GM18517 (cell line): ENCODE measurements around the gene FPR2.

Source experiments
- ATAC-seq: cut with Tn5 transposase; IDR thresholded peaks from one replicate; pipeline ENCODE4 v1.9.1; 2021; ENCODE audit warnings: mild to moderate bottlenecking, moderate library complexity; ENCODE audit not compliant: unreplicated experiment

FPR2 gene

GRCh38 chr19:51781999-51782398, 21.0 kb downstream of the FPR2 start:
- ATAC-seq = no peak

- no peak for ATAC-seq
Observed at GRCh38 chr19:51783372-51783771, 22.4 kb downstream of the FPR2 start.

DNA sequence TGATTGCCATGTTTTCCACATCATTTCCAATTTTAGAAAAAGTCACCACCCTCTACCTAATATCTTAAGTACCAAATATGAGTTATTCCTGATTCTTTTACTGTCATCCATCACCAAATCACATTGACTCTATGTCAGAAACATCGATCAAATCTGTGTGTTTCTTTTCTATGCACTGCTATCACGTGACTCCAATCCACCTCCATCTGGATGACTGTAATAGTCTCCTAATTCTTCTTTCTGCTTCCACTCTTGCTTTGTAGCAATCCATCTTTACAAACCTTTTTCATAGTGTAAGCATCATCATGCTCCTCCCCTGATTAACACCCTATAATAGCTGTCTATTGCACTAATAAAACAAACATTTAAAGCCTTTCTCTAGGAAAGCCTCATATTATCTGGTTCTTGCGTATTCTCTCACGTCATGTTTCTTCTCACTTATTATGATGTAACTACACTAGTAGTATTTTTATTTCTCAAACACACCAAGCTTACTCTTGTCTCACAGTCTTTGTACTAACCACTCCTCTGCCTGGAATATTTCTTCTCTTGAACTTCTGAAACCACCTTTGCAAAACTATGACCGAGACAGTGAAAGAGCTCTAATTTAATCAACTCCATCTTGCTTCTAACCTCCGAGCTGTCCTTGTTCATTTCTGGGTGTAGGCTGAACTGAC, 23.3 kb downstream of the FPR2 start:
- no peak for ATAC-seq

DNA sequence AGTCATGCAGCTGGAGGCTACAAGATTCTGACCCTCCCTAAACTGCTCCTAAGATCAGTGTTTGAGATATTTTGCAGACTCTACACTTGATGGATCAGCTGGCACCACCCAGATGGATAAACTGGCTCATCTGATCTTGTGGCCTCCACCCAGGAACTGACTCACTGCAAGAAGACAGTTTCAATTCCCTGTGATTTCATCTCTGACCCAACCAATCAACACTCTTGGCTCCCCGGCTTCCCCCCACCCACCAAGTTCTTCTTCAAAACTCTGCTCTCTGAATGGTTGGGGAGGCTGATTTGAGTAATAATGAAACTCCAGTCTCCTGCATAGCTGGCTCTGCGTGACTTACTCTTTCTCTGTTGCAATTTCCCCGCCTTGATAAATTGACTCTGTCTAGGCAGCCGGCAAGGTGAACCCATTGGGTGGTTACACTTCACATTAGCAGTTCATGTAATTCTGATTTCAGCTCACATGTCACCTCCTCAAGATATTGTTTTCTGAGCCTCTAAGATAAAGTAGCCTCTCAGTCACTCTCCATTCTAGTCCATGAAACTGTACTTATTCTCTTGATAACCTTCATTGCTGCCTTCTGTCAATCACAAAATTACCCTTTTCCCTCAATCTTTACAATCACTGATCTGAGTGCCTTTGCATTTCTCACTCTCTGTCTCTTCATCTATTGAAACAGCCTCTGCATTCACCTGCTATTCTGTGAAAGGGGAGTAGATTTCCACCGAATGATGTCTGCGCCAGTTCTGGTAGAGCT, 24.1 kb downstream of the FPR2 start:
- no peak for ATAC-seq

GRCh38 chr19:51786646-51787494, 25.9 kb downstream of the FPR2 start:
- no peak for ATAC-seq

DNA sequence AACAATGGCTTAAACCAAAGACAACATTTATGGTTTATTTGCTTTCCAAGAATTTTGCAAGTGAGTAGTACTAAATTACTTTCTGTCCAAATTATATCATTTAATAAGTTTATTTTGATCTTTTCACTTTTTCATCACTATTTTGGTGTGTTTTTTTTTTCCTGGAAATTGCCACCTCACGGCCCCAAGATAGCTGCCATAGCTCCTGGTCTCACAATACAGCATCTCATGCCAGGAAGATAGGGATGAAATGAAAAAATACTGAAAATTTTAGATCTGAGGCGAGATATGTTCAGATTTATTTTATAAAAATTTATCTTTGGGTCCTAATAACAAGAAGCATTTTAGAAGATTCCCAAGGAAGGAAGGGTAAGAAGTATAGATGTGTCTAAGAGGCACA, 27.0 kb downstream of the FPR2 start:
- no peak for ATAC-seq

GRCh38 chr19:51789061-51789795, 28.2 kb downstream of the FPR2 start:
- no peak for ATAC-seq

- ATAC-seq = no peak
Observed at GRCh38 chr19:51792932-51793331, 32.0 kb downstream of the FPR2 start.

DNA sequence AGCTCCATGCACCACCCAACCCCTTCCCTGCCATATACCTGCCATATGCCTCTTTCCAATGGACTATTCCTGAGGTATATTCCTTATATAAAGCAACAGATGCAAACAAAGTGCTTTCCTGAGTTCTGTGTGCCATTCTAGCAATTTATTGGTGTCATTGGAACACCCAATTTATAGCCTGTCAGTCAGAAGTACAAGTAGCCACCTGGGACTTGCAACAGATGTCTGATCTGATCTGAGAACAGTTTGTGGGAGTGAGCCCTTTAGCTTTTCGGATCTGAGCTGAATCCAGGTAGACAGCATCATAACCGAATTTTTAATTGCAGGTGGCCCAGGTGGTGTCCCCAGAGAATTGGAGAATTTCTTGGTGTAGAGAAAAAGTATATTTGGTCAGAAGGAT, 33.0 kb downstream of the FPR2 start:
- ATAC-seq = no peak

DNA sequence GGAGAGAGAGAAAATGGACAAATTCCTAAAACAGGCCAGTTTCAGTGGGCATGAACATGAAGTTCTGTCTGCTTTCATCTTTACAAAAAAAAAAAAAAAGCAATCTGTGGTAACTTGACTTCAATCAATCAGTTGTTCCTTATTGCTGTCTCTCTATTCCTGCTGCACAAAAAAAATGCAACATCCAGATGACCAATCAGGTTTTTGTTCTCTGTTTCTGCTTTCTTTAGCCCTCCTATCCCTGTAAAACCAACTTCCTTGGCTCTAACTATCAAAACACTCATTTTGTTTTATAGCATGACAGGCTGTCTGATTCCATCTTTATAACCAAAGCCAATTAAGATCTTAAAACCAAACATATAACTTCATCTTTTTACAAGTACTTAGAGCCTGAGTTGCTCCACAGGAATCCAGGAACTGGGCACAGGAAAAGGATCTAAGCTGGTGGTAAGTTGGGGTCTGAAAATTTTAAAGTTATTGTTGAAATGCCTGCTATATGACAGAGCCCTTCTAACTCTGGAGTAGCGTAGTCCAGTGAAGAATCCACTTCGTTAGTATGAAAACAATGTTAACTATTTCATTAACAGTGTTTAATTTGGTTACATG, 34.0 kb downstream of the FPR2 start, which contains the start of gene FPR3:
TSS of gene FPR3 (plus strand) at position 273 of the 606 bp plus-strand sequence. CDS start 28,592 bp downstream, outside the sequence.
- no peak for ATAC-seq

DNA sequence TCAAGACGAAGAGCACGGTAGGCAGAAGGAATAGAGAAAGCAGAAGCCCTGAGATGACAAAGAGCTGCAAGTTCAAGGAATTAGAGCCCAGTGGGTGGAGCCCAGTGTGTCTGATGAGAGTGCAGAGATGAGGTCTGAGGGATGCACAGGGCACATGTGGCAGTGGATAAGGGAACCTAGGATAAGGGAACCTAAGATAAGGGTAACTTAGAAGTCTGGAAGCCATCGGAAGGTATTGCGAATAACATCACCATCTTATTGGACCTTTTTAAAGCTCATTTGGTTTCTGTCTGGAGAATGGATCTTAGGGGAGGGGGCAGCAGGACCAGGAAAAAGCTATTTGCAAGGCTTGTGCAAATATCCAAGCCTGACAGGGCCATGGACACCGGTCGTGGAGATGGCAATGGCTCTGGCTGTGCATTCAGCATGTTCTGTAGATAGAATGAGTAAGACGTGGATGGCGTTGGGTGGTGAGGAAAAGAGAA, 35.3 kb downstream of the FPR2 start:
- no peak for ATAC-seq

DNA sequence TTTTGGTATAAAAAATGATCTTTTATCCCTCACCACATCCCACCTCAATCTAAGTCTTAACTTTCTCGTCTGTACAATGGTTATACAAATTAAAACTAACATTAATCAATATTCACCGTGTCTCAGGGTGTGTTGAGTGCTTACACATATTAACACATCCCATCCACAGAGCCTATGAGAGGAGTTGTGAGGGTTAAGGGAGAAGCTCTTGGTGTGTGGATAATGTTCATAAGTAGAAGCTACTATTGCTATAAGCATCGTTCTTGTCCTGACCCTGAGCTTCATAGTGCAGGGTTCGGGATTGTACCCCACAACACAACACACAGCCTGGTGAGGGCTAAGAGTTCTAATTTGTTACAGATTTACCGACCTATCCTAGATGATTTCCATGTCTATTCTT, 36.5 kb downstream of the FPR2 start:
- no peak for ATAC-seq

DNA sequence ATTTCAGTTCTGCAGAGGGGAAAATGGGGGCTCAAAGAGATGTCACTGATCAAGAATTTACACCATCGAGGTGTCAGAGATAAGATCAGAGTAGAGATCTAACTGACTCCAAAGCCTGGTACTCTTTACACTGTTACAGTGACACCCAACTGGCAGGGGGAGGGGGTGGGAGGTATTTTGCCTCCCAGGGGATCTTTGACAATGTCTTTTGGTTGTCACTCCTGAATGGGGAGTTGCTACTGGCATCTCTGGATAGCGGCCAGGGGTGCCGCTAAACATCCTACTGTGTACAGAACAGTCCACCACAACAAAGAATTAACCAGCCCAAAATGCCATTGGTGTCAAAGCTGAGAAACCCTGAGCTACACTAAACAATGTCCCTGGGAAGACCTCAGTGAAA, 37.1 kb downstream of the FPR2 start:
- no peak for ATAC-seq

GRCh38 chr19:51799034-51799773, 38.2 kb downstream of the FPR2 start:
- ATAC-seq = no peak

- ATAC-seq = no peak
Observed at GRCh38 chr19:51799774-51800472, 38.9 kb downstream of the FPR2 start.

DNA sequence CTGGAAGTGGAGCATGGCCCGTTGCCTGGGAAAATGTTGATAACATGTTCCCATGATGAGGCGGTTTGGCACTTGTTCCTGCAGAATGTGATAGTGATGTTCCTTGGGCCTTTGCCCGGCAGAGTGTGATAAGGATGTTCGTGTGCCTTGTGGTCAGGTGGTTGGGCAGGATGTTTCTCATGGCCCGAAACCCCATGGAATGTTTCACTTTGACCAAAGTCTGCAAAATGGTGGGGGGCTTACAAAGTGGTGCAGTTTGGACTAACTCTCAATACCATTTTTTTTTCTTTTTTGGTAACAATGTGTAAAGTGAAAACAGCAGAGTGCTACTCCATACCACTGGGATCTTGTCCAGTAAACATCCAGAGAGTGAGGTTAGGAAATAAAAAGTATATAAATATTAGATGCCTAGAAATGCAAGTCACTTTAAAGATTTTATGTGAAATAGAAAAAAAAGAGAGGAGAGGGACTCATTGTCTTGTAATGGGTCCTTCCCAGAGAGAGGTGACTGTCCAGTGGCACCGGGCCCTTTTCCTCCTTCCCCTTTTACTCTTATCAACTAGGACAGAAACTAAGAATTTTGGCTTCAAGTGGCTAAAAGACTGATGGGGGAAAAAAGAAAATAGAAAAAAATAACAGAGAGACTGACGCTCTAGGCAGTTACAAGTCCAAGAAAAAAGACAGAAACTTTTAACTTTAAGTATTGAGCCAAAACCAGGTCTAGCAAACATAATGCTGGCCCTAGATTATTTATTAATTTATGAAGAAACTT, 39.7 kb downstream of the FPR2 start:
- no peak for ATAC-seq

GRCh38 chr19:51802775-51803174, 41.8 kb downstream of the FPR2 start:
- no peak for ATAC-seq

- no peak for ATAC-seq
Observed at GRCh38 chr19:51803519-51803918, 42.5 kb downstream of the FPR2 start.
